ENCODE measurements around the gene PRKCE.
"Not testable (repeated sequence)": the region's sequence is repeated elsewhere in the genome, so short reads cannot be mapped to it uniquely, and the experiment has no call there.

Gene PRKCE

GRCh38 chr2:46188041-46188716 is 536.7 kb downstream of the PRKCE start:
- H3K27ac ChIP-seq = peak overlapping the region in 7 of 21 experiments; percentile 9 to 88 (median 38)
- H3K4me3 ChIP-seq = no peak overlapping the region

DNA sequence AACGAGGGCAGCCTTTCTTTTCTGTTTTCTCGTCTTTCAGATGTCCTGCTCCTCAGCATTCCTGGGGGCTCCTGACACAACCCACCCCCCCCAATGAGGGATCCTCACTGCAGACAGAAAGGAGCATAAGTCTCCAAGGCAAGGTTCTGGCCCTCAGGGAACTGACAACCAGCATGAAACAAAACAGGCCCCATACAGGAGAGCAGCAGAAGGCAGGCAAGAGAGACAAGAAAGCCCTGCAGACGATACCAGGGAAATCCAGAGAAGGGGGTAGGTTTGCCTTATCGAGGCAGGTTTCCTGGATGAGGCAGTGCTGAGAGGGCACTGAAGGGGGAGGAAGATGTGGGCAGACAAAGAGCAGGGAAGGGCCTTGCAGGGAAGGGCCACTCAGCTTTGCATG is 541.9 kb downstream of the PRKCE start:
- Histone ChIP-seq H3K27ac (no peak overlapping the region), H3K4me3 (no peak overlapping the region)

- Histone ChIP-seq H3K4me3 (no peak overlapping the region), H3K27ac (no peak overlapping the region)
Observed at GRCh38 chr2:46193855-46194254, 542.4 kb downstream of the PRKCE start.

- H3K4me3 ChIP-seq = no peak overlapping the region
- H3K27ac ChIP-seq = no peak overlapping the region
Observed at GRCh38 chr2:46194856-46195255, 543.4 kb downstream of the PRKCE start.

DNA sequence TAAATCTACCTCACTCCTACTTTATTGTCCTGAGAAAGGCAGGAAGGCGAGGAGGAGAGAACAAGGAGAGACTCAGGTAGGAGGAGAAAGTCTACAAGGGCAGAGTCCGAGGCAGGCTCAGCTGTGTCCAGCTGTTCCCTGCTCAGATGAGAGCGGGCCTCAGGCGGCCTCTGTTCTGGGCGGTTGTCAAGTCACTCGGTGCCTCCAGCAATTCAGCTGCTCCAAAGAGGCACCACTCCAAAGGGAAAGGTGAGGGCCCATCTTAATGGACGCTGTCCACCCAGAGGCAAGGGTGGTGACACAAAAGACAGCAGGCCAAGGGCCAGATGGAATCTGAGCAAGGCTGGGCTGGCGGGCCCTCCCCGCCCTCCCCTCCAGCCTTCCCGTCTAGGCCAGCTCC is 544.3 kb downstream of the PRKCE start:
- H3K27ac ChIP-seq = no peak overlapping the region
- no peak overlapping the region for H3K4me3 ChIP-seq

- Histone ChIP-seq H3K4me3 (no peak overlapping the region), H3K27ac (peak overlapping the region in 8 of 21 experiments; percentile 16 to 64 (median 42))
Observed at GRCh38 chr2:46196871-46197462, 545.5 kb downstream of the PRKCE start.

DNA sequence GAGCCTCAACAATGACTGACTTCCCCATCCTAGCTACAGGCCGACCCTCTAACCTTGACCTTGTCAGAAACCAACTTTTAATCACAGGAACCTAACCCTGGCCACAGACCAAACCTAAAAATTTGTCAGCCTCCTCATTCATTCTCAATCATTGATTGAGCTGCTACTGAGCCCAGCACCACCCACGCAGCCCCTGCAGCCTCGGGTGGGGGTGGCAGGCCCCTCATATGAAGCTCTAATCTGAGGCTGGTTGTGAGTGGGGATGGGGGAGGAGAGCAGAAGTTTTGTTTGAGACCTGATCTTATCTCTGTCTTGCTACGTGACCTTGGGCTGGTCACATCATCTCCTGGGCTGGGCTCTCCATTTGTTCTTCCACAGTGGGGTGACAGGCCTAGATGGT is 546.2 kb downstream of the PRKCE start:
- H3K27ac ChIP-seq = peak overlapping the region in 5 of 21 experiments; percentile 41 to 64 (median 47)
- H3K4me3 ChIP-seq = no peak overlapping the region

DNA sequence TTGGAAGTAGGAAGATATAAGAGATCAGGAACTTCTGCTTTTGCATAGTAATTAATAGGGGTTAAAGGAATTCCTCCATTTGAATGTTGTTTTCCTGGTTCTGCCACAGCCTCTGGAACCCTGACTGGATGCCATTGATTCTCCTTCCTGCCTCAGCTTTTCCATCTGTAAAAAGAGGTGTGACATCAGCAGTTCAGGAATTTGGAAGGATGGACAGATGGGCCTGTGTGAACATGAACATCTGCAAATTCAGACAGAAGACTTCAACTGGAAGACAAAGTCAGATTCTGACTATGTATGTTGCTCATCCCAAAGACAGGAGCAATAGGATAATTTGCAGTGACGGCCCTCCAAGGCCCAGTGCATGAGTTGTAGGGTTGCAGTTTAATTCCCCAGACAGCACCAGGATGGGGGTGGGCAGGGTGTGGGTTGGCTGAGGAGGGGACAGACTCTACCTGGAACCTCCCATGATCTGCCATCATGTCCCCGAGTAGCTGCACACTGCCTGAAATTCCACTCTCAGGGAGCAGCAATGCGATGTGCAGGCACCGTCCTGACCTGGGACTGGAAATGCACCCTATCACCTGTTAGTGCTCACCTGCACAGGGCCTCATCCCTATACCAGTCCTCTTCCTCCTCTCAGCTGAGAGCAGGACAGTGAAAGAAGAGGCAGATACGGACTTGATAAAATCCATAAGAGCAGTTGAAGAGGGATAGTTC is 546.8 kb downstream of the PRKCE start:
- Histone ChIP-seq H3K27ac (peak overlapping the region in 2 of 21 experiments; percentile 43 to 61), H3K4me3 (no peak overlapping the region)

DNA sequence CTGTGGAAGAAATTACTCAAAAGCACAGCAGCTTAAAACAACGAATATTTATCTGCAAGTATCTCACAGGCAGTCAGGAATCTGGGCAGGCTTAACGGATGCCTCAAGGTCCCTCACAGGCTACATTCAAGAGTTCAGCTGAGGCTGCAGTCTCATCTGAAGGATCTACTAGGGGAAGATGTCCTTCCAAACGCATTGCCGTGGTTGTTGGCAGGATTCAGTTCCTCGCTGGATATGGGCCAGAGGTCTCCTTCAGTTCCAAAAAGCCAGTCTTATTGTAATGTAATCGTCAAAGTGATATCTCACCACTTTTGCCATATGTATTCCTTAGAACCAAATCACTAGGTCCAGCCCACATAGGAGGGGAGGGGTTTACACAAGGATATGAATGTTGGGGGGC is 547.5 kb downstream of the PRKCE start:
- peak overlapping the region in 1 of 21 experiments; percentile 37 for H3K27ac ChIP-seq

DNA sequence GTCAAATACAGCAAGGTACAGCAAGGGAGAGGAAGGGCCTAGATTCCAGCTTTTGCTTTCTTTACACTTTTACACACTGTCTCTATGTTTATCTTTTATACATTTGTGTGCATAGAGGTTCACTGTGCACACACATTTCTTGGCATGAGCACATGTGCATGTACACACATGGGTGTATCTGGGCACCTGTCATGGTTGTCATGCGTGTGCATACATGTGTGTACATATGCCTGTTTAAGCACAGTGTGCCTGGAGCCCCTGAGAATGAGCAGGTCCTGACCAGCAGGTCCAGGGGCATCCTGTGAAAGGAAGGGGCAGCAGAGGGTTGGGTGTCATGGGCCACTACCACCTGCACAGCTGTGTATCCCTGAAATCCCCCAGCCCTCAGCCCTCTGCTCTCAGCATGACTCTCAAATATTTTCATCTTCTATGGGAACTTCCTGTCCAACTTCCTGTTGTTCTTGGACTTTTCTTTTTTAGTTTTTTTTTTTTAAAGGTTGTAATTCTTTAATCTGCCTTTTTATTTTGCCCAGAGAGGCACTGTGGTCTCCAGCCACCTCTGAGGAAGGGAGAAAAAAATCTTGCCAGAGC is 548.7 kb downstream of the PRKCE start:
- H3K4me3 ChIP-seq = no peak overlapping the region
- H3K27ac ChIP-seq = peak overlapping the region in 2 of 21 experiments; percentile 14 to 50

More for the DNA sequence above, 547.5 kb downstream of the PRKCE start:
- no peak overlapping the region for H3K4me3 ChIP-seq

- Histone ChIP-seq H3K27ac (peak overlapping the region in 3 of 21 experiments; percentile 14 to 50 (median 50)), H3K4me3 (no peak overlapping the region)
Observed at GRCh38 chr2:46200861-46201605, 549.6 kb downstream of the PRKCE start.

DNA sequence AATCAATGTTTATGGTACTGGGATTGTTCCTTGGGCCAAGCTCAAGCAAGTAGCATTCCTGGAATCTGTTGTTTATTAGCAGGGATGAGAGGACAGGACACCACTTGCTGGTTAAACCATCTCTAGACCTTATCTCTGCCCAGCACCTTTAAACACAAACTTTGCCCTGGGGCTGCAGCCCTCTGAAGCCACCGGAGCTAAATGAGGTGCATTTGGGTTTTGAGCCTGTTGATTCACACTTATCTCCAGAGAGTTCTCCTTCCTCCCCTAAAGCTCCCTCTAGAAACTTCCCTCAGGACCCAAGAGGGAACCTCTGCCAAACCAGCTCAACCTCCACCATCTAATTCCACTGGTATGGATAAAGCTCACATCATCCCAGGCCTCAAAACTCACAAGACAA is 551.0 kb downstream of the PRKCE start:
- no peak overlapping the region for H3K27ac ChIP-seq

GRCh38 chr2:46202987-46203386 is 551.5 kb downstream of the PRKCE start:
- Histone ChIP-seq H3K4me3 (no peak overlapping the region), H3K27ac (no peak overlapping the region)

More for the DNA sequence above, 551.0 kb downstream of the PRKCE start:
- no peak overlapping the region for H3K4me3 ChIP-seq

DNA sequence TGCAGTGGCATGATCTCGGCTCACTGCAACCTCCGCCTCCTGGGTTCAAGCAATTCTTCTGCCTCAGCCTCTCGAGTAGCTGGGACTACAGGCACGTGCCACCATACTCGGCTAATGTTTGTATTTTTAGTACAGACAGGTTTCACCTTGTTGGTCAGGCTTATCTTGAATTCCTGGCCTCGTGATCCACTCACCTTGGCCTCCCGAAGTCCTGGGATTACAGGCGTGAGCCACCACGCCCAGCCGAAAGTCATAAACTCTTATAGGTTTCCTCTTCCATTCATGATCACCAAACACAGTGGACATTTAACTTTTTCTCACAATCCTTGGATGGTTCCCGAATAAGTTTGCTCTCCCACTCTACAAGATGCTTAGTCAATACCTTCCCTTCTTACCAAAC is 552.2 kb downstream of the PRKCE start:
- not testable (repeated sequence) for H3K27ac ChIP-seq, H3K4me3 ChIP-seq

GRCh38 chr2:46207591-46207990 is 556.1 kb downstream of the PRKCE start:
- H3K4me3 ChIP-seq = no peak overlapping the region

GRCh38 chr2:46208766-46209165 is 557.3 kb downstream of the PRKCE start:
- Histone ChIP-seq H3K27ac (no peak overlapping the region), H3K4me3 (no peak overlapping the region)

More at GRCh38 chr2:46207591-46207990, 556.1 kb downstream of the PRKCE start:
- no peak overlapping the region for H3K27ac ChIP-seq

DNA sequence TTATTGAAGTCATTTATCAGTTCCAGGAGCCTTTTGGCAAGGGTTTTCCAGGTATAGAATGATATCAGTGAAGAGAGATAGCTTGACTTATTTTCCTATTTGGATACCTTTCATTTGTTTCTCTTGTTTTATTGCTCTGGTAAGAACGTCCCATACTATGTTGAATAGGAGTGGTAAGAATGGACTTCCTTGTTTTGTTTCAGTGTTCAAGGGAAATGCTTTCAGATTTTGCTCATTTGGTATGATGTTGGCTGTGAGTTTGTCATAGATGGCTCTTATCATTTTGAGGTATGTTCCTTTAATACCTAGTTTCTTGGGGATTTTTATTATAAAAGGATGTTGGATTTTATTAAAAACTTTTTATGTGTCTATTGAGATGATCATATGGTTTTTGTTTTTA is 558.6 kb downstream of the PRKCE start:
- Histone ChIP-seq H3K27ac (no peak overlapping the region), H3K4me3 (no peak overlapping the region)

DNA sequence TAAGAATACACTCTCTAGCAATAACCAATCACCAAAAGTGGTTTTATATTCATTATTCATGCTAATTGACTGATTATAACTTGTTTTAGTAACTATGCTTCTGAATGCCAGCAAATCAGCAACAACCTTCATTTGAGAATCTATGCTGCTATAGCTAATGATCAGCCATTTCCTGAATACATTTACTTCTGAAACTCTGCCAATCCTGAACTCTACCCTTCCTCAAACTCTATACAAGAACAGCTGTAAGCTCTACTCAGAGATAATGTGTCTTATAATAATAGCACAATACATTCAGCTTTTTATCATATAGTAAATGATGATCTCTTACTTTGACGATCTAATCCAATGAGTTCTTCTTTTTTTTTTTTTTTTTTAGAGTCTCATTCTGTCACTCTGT is 560.0 kb downstream of the PRKCE start:
- H3K4me3 ChIP-seq = no peak overlapping the region
- no peak overlapping the region for H3K27ac ChIP-seq

- H3K27ac ChIP-seq = no peak overlapping the region
- H3K4me3 ChIP-seq = no peak overlapping the region
Observed at GRCh38 chr2:46213906-46214305, 562.4 kb downstream of the PRKCE start.

GRCh38 chr2:46216213-46216612 is 564.7 kb downstream of the PRKCE start:
- Histone ChIP-seq H3K27ac (no peak overlapping the region), H3K4me3 (no peak overlapping the region)
